Measurements from ENCODE around the gene ADAD2. TPM values are rescaled to one million over a fixed set of nuclear protein-coding genes. Genes with fewer than 3 reads are reported as not detected.

The ADAD2 gene
- total and polyA plus RNA-seq, 9 of the 15 experiments (the other 6 are each of a cell fraction or from before 2014, with no cell fraction given), result 0.07 TPM; not detected in 8

- no peak for TF ChIP-seq ZMIZ1 (IDR thresholded peaks at IDR 0.05; ENCODE audit: low read depth in 2 of 2, low read length in 2 of 2)
- peak; percentile 23 for TF ChIP-seq PCBP2 (IDR thresholded peaks at IDR 0.05; ENCODE audit: low read depth, low read length, poor library complexity, severe bottlenecking)
- TF ChIP-seq ZNF274 (IDR thresholded peaks at IDR 0.05; ENCODE audit: borderline replicate concordance, low read depth, low read length), result no peak
Observed at GRCh38 chr16:84143784-84144199, 47.2 kb upstream of the ADAD2 start (continued).

GRCh38 chr16:84144209-84144858 lies 46.6 kb upstream of the ADAD2 start:
- Histone ChIP-seq H2AFZ (ENCODE audit: low read depth, low read length) (peak overlapping the region; percentile 78), H3K27me3 (ENCODE audit: control insufficient read depth in 2 of 2, insufficient read depth in 2 of 2, low read length in 2 of 2) (peaks cover 4 to 13% of the 10 kb centered on the region in 2 experiments; a peak in 3 of 5 replicates), H3K4me2 (ENCODE audit: insufficient read depth, low read length) (peak overlapping the region; percentile 85), H3K4me3 (peak overlapping the region; percentile 75), H3K79me2 (ENCODE audit: control insufficient read depth, insufficient read depth, low read length) (peaks cover 36% of the 10 kb centered on the region), H3K9me1 (ENCODE audit: control insufficient read depth, insufficient read depth, low read length) (no peaks in the 10 kb centered on the region), H3K27ac (ENCODE audit: extremely low read depth, low read depth, low read length) (peak overlapping the region; percentile 61; the same call in 2 of the 3 replicates), H3K36me3 (ENCODE audit: control insufficient read depth, insufficient read depth, low read length) (no peaks in the 10 kb centered on the region), H3K9ac (ENCODE audit: insufficient read depth in 1 of 2, low read depth in 2 of 2, low read length in 2 of 2) (peak overlapping the region; percentile 57 to 83), H3K4me1 (replicated peaks in 1 of 2; ENCODE audit: control insufficient read depth in 2 of 2, insufficient read depth in 2 of 2, low read length in 2 of 2) (peaks cover 10 to 30% of the 10 kb centered on the region in 2 experiments; a peak in 4 of 5 replicates), H4K20me1 (replicated peaks; ENCODE audit: control insufficient read depth, insufficient read depth, low read length) (no peaks in the 10 kb centered on the region), H3K9me3 (replicated peaks; ENCODE audit: control insufficient read depth, insufficient read depth, low read depth, low read length) (no peaks in the 10 kb centered on the region)
- FAIRE-seq (no peak), ATAC-seq (peak; percentile 57), DNase-seq (ENCODE audit: extremely low read depth in 1 of 4, low spot score in 3 of 4) (peak; percentile 51 to 63 (median 54))
- intact Hi-C loops (cut with micrococcal nuclease) (loop anchor here (2.0 kb wide), 1 partner anchor 60 kb away; no protein-coding TSS in a partner anchor), in situ Hi-C loops (cut with MboI) (no loop called here)
- 1% methylated on average over 32 of the region's 39 CpGs for WGBS (ENCODE audit: insufficient coverage, low coverage, missing lambda C conversion rate)
- TSS peak; percentile 55 for BruUV-seq (replicated peaks)
- ChIA-PET POLR2A (interaction anchor here (0.7 to 1.0 kb wide), 3 partner anchors 12 to 28 kb away, joined by 3 to 8 read pairs (median 4); partner anchors contain the start of gene MBTPS1), CTCF (ENCODE audit: low intra/inter-chr PET ratio) (interaction anchor here (0.5 to 1.6 kb wide), 3 partner anchors 11 to 56 kb away, joined by 3 read pairs; no protein-coding TSS in a partner anchor)
- TF ChIP-seq PML (IDR thresholded peaks at IDR 0.05; ENCODE audit: low read length) (0 out of 2 replicates have a peak, but pooled peaks have one; percentile 27), MAFK (IDR thresholded peaks at IDR 0.05; ENCODE audit: low read length) (no peak), MTA3 (IDR thresholded peaks at IDR 0.05; ENCODE audit: borderline replicate concordance) (peak; percentile 18; the same call in 1 of the 2 replicates), FOS (IDR thresholded peaks at IDR 0.05; ENCODE audit: extremely low read depth, insufficient read length) (no peak), RBM34 (IDR thresholded peaks at IDR 0.05; ENCODE audit: borderline replicate concordance, insufficient read depth, low read length) (no peak), RBM17 (IDR thresholded peaks at IDR 0.05; ENCODE audit: borderline replicate concordance, low read depth, low read length) (no peak), ZNF124 (CRISPR knock-in tag; IDR thresholded peaks at IDR 0.05) (no peak), CTCF (IDR thresholded peaks at IDR 0.05 in 2 of 3, conservative IDR thresholded peaks at IDR 0.05 in 1 of 3; ENCODE audit: insufficient read depth in 2 of 3, low read depth in 1 of 3, low read length in 3 of 3) (peak; percentile 18 to 45 (median 35); a peak in 4 of 6 replicates), ATF2 (CRISPR knock-in tag; IDR thresholded peaks at IDR 0.05) (no peak)

Measured in K562 (cell line).